ENCODE measurements around the gene GNAO1. TPM values are rescaled to one million over a fixed set of nuclear protein-coding genes. Genes with fewer than 3 reads are reported as not detected.

The GNAO1 gene
- total and polyA plus RNA-seq, 9 of the 15 experiments (the other 6 are each of a cell fraction or from before 2014, with no cell fraction given) = 0.07 to 0.42 (median 0.08) TPM; not detected in 5

DNA sequence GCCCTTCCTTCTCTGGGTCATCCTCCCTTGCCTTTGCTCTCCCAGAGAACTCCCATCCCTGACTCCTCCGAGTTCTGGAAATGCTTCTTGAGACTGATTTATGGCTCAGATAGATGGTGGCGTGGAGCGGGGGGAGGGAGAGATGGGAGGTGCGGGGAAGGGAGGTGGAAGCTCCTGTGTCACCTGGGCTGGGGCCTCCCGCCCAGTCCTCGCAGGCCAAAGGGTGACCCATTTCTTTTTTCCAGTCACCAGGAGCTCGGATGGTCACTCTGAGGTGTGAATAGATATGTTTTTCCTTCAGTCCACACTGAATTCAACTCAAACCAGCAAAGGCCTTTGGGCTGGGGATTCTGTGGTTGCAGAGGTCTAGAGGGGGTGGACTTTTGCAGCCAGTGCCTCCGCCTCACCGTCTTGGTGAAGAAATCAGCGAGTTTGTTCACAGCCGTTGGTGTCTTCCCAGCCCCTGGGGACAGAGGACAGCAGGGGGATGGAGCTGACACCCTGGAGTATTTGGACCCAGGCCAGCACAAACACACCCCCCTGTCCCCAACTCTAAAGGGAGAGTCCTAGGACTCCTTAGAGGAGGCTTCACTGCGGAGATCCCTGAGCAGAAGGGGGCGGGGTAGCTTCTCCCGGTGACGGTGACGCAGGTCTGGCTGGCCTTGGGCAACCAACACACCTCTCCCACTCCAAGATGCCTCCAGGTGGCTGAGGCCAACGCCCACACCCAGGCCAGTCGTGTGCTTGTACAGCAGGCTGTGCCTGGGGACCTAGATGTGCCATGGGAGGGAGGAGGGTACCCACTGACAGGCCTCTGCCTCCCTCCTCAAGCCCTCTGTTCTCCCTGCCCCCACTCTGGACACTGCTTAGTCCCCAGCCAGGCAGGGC lies 153.5 kb downstream of the GNAO1 start (continued):
- TF ChIP-seq PRDM10 (IDR thresholded peaks at IDR 0.05; ENCODE audit: partially characterized antibody) = peak; percentile 95
- no peak for TF ChIP-seq ZNF586 (CRISPR knock-in tag; conservative IDR thresholded peaks at IDR 0.05)
- TF ChIP-seq ZNF41 (CRISPR knock-in tag; conservative IDR thresholded peaks at IDR 0.05) = no peak
- TF ChIP-seq NR2F6 (CRISPR knock-in tag; IDR thresholded peaks at IDR 0.05) = no peak
- TF ChIP-seq, protein P1, sequence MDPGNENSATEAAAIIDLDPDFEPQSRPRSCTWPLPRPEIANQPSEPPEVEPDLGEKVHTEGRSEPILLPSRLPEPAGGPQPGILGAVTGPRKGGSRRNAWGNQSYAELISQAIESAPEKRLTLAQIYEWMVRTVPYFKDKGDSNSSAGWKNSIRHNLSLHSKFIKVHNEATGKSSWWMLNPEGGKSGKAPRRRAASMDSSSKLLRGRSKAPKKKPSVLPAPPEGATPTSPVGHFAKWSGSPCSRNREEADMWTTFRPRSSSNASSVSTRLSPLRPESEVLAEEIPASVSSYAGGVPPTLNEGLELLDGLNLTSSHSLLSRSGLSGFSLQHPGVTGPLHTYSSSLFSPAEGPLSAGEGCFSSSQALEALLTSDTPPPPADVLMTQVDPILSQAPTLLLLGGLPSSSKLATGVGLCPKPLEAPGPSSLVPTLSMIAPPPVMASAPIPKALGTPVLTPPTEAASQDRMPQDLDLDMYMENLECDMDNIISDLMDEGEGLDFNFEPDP (CRISPR knock-in tag; IDR thresholded peaks at IDR 0.05) = no peak
- TF ChIP-seq RFX1 (IDR thresholded peaks at IDR 0.05) = no peak
- no peak for TF ChIP-seq MAFF (IDR thresholded peaks at IDR 0.05; ENCODE audit: low read length)
